SU-DHL-6 (cell line): ENCODE results near the gene ZFP36L2.

Source experiments
- H2AFZ ChIP-seq: fragments of 200-600 bp; sonication (generic); 2 replicates; pipeline ENCODE4 v1.6.1; 2014; ENCODE audit warnings: low read depth, mild to moderate bottlenecking, moderate library complexity, mixed read lengths, antibody characterized with exemption, low read length; ENCODE audit not compliant: severe bottlenecking
- H3F3A ChIP-seq: fragments of 200-600 bp; shearing (Covaris generic); 2 replicates; pipeline ENCODE4 v1.6.0; 2016; ENCODE audit warnings: antibody characterized with exemption, mild to moderate bottlenecking; ENCODE audit not compliant: insufficient read depth
- H3K27ac ChIP-seq: fragments of 200-600 bp; sonication (generic); 2 replicates; pipeline ENCODE4 v1.5.1; 2016; ENCODE audit warnings: low read depth, mild to moderate bottlenecking, low read length, moderate library complexity, mixed read lengths
- H3K27me3 ChIP-seq: fragments of 200-600 bp; sonication (generic), shearing (Covaris generic); 2 replicates; pipeline ENCODE4 v1.6.0; 2014; ENCODE audit warnings: mild to moderate bottlenecking, low read length
- H3K36me3 ChIP-seq: fragments of 200-600 bp; sonication (generic); 2 replicates; pipeline ENCODE4 v1.6.1; 2014; ENCODE audit warnings: mild to moderate bottlenecking, low read length, mixed read lengths
- H3K4me2 ChIP-seq: fragments of 300-600, 200-600 bp; shearing (Covaris generic), sonication (generic); 2 replicates; pipeline ENCODE4 v1.6.0; 2014; ENCODE audit warnings: low read length, low read depth, mild to moderate bottlenecking; ENCODE audit not compliant: poor library complexity, severe bottlenecking
- H3K4me3 ChIP-seq: fragments of 200-600 bp; sonication (generic); 2 replicates; pipeline ENCODE4 v1.5.1; 2014; ENCODE audit warnings: antibody characterized with exemption, low read length, mild to moderate bottlenecking, mixed read lengths; ENCODE audit not compliant: insufficient read depth, poor library complexity, severe bottlenecking
- H3K79me2 ChIP-seq: fragments of 200-600 bp; sonication (generic); 2 replicates; pipeline ENCODE4 v1.6.1; 2014; ENCODE audit warnings: mild to moderate bottlenecking, low read length, moderate library complexity; ENCODE audit not compliant: insufficient read depth
- H3K9ac ChIP-seq: fragments of 200-600 bp; sonication (generic); 2 replicates; pipeline ENCODE4 v1.7.0; 2014; ENCODE audit warnings: mild to moderate bottlenecking, low read length
- H3K9me2 ChIP-seq: fragments of 200-600 bp; sonication (generic); replicated peaks from 2 replicates; pipeline ENCODE4 v1.6.1; 2014; ENCODE audit warnings: low read length; ENCODE audit not compliant: insufficient read depth
- H3K9me3 ChIP-seq: fragments of 200-600 bp; sonication (generic); 2 replicates; pipeline ENCODE4 v1.6.1; 2014; ENCODE audit warnings: low read length, mixed read lengths; ENCODE audit not compliant: insufficient read depth
- H4K20me1 ChIP-seq: fragments of 200-600 bp; sonication (generic); 2 replicates; pipeline ENCODE4 v1.6.1; 2014; ENCODE audit warnings: low read depth, mild to moderate bottlenecking, antibody characterized with exemption, low read length, moderate library complexity, mixed read lengths
- EZH2phosphoT487 ChIP-seq: fragments of 200-600 bp; sonication (generic), shearing (Covaris generic); conservative IDR thresholded peaks from 2 replicates; pipeline ENCODE4 v1.6.1; 2018; ENCODE audit warnings: mild to moderate bottlenecking, antibody characterized with exemption, low read length, moderate library complexity, mixed read lengths
- TF ChIP-seq, protein P1 (sequence below): fragments of 200-600 bp; sonication (generic); IDR thresholded peaks from one replicate; pipeline ENCODE4 v1.5.1; 2017; ENCODE audit warnings: antibody characterized with exemption, mild to moderate bottlenecking, low read length, moderate library complexity; ENCODE audit not compliant: insufficient read depth, poor library complexity, severe bottlenecking

ZFP36L2 gene

DNA sequence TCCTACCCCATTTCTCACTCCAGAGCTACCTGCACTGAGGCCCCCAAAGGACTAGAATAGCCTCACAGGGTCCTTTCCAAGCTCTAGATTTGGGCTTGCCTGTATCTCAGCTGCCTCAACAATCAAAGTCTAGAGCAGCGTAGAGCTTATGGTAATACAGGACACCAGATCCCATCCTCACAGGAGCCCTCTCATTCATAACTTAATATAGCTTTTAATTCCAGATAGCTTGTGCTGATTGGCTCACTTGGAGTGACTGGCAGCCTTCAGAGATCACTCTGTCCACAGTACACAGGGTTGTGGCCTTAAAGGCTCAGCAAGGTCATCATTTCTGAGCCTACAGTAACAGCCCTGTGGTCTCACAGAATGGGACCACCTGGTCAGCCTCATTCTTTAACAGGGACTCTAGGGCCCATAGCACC, 51.4 kb downstream of the ZFP36L2 start:
- Histone ChIP-seq H3K79me2 (no peaks in the 10 kb centered on the region), H3K9me2 (no peaks in the 10 kb centered on the region), H3K9me3 (no peaks in the 10 kb centered on the region), H3K4me2 (peak overlapping the region; percentile 49), H3K36me3 (no peaks in the 10 kb centered on the region), H3K9ac (no peak overlapping the region), H3K4me3 (no peak overlapping the region), H3F3A (peaks cover 12% of the 10 kb centered on the region; the same call in 1 of the 2 replicates), H3K27me3 (no peaks in the 10 kb centered on the region), H3K27ac (0 out of 2 replicates have a peak overlapping the region, but pooled peaks have one; percentile 13), H2AFZ (no peak overlapping the region), H4K20me1 (no peaks in the 10 kb centered on the region)
- no peak for TF ChIP-seq EZH2phosphoT487
- TF ChIP-seq, protein P1, sequence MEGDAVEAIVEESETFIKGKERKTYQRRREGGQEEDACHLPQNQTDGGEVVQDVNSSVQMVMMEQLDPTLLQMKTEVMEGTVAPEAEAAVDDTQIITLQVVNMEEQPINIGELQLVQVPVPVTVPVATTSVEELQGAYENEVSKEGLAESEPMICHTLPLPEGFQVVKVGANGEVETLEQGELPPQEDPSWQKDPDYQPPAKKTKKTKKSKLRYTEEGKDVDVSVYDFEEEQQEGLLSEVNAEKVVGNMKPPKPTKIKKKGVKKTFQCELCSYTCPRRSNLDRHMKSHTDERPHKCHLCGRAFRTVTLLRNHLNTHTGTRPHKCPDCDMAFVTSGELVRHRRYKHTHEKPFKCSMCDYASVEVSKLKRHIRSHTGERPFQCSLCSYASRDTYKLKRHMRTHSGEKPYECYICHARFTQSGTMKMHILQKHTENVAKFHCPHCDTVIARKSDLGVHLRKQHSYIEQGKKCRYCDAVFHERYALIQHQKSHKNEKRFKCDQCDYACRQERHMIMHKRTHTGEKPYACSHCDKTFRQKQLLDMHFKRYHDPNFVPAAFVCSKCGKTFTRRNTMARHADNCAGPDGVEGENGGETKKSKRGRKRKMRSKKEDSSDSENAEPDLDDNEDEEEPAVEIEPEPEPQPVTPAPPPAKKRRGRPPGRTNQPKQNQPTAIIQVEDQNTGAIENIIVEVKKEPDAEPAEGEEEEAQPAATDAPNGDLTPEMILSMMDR = no peak

DNA sequence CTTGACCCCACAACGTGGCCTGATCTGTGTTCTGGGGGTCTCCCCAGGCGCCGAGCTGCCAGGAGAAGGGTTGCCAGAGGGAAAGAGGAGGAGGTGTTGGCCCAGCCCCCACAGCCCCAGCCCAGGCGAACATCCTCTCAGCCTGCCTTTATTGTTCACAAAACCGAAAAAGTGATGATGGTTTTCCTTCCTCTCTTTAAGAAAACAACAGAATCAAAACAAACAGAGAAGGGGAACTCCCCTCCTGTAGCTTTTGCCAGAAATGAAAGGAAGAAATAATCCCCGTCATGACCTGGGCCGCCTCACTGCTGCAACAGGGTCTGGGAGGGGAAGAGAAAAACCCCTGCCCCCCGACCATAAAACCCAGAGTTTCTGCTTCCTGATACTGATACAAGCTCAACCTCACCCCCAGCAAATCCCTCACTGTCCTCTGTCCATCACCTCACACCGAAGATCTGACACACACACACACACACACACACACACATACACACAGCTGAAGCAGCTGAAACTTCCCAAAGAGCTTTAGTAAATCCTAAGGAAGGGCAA, 52.0 kb downstream of the ZFP36L2 start:
- Histone ChIP-seq H3F3A (peaks cover 16% of the 10 kb centered on the region; the same call in 1 of the 2 replicates), H2AFZ (no peak overlapping the region), H3K27me3 (no peaks in the 10 kb centered on the region), H3K4me2 (peak overlapping the region; percentile 49), H3K9ac (peak overlapping the region; percentile 26), H3K4me3 (no peak overlapping the region), H3K9me3 (no peaks in the 10 kb centered on the region), H3K9me2 (no peaks in the 10 kb centered on the region), H3K36me3 (no peaks in the 10 kb centered on the region), H3K79me2 (no peaks in the 10 kb centered on the region), H3K27ac (peak overlapping the region; percentile 50; the same call in 1 of the 2 replicates), H4K20me1 (no peaks in the 10 kb centered on the region)
- no peak for TF ChIP-seq EZH2phosphoT487
- TF ChIP-seq, protein P1 = no peak
